ENCODE data around the gene GTF3C4.

GTF3C4 gene

DNA sequence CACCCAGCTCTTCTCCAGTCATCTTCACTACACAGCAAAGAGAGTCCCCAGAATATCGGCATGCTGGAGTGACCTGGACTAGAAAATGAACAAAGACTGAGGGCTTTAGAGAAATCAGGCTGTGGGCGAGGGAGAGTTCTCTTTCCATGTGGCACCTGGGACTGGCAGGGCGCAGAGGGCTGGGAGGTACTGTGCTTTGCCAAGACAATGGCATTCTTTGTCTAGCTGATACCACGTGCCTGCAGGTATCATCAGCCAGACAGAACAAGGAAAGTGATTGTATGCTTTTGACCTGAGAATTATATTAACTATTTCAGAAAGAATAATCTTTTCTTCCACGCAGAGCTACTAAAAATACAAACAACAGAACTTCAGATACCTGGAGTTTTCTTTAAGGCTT lies 30.9 kb upstream of the GTF3C4 start:
- Histone ChIP-seq H3K9me3 (no peaks in the 10 kb centered on the region), H3K4me3 (no peak overlapping the region), H3K36me3 (peaks cover 37 to 78% (median 69%) of the 10 kb centered on the region in 3 donors), H3K4me1 (no peaks in the 10 kb centered on the region), H3K27ac (no peak overlapping the region), H3K27me3 (no peaks in the 10 kb centered on the region)
- no peak for DNase-seq
- intact Hi-C loops (cut with DNase I; ENCODE audit: low total_unique reads): no loop called here
- TF ChIP-seq, protein P1, sequence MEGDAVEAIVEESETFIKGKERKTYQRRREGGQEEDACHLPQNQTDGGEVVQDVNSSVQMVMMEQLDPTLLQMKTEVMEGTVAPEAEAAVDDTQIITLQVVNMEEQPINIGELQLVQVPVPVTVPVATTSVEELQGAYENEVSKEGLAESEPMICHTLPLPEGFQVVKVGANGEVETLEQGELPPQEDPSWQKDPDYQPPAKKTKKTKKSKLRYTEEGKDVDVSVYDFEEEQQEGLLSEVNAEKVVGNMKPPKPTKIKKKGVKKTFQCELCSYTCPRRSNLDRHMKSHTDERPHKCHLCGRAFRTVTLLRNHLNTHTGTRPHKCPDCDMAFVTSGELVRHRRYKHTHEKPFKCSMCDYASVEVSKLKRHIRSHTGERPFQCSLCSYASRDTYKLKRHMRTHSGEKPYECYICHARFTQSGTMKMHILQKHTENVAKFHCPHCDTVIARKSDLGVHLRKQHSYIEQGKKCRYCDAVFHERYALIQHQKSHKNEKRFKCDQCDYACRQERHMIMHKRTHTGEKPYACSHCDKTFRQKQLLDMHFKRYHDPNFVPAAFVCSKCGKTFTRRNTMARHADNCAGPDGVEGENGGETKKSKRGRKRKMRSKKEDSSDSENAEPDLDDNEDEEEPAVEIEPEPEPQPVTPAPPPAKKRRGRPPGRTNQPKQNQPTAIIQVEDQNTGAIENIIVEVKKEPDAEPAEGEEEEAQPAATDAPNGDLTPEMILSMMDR (IDR thresholded peaks at IDR 0.05): no peak

DNA sequence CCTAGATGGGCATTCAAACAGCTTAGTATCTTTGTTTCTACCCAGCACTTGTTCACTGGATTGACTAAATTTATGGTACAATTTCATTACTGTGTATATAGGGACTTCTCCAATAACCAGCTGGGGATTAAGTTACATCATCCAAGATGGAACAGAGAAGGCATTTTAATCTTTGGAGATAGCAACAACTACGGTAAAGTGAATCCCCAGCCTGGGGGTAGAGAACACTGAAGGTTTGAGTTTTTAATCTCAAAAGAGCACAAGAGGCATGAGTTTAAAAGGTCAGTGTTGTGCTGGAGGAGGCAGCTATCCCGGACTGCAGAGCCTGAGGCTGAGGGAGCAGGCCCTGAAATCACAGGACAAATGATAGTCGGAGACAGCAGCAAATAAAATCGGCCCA lies 29.0 kb upstream of the GTF3C4 start:
- Histone ChIP-seq H3K9me3 (no peaks in the 10 kb centered on the region), H3K4me3 (no peak overlapping the region), H3K4me1 (no peaks in the 10 kb centered on the region), H3K36me3 (peaks cover 56 to 88% (median 85%) of the 10 kb centered on the region in 3 donors), H3K27ac (no peak overlapping the region), H3K27me3 (no peaks in the 10 kb centered on the region)
- DNase-seq: no peak
- TF ChIP-seq, protein P1 (IDR thresholded peaks at IDR 0.05): no peak
- intact Hi-C loops (cut with DNase I; ENCODE audit: low total_unique reads): no loop called here

DNA sequence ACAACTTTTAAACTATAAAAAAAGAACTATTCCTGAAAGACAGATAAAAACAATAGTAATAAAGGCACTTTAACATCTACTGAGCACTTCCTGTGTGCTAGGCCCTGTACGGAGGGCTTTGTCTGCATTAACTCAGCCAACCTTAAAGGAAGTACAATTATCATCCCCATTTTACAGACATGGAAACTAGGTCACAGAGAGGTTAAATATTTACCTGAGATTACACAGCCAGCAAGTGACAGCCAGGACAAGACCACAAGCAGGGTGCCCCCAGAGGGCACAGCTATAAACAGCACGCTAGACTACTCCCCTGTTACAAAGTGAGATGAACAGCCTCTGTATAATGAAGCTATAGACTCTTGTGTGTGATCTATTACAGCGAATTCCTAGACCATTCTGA lies 26.0 kb upstream of the GTF3C4 start:
- TF ChIP-seq, protein P1 (IDR thresholded peaks at IDR 0.05): no peak
- intact Hi-C loops (cut with DNase I; ENCODE audit: low total_unique reads): no loop called here
- H3K36me3 ChIP-seq: peaks cover 74 to 91% (median 83%) of the 10 kb centered on the region in 3 donors
- H3K27me3 ChIP-seq: no peaks in the 10 kb centered on the region
- DNase-seq: no peak
- H3K4me1 ChIP-seq: no peaks in the 10 kb centered on the region
- H3K9me3 ChIP-seq: no peaks in the 10 kb centered on the region
- H3K4me3 ChIP-seq: no peak overlapping the region
- H3K27ac ChIP-seq: no peak overlapping the region

DNA sequence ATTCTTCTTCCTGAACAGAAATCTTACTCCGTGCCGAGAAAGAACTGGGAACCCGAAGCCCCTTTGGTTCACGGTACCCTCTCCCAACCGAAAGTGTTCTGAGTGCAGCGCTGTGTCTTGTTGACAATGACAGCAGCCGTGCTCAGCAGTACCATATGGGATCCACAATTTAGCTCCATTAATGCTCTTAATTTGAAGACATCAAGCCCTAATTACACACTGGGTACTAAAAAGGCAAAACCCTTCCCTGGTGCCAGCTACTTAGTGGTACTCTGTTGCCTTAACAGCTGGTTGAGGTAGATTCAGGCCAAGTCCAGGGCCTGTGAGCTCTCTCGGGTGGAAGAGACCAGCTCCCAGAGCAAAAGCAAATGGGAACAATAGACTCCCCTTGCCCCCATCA lies 25.0 kb upstream of the GTF3C4 start:
- peaks cover 77 to 92% (median 87%) of the 10 kb centered on the region in 3 donors for H3K36me3 ChIP-seq
- no peak overlapping the region for H3K4me3 ChIP-seq
- no peak for DNase-seq
- no peaks in the 10 kb centered on the region for H3K9me3 ChIP-seq
- H3K27ac ChIP-seq: no peak overlapping the region
- intact Hi-C loops (cut with DNase I; ENCODE audit: low total_unique reads): no loop called here
- H3K4me1 ChIP-seq: no peaks in the 10 kb centered on the region
- TF ChIP-seq, protein P1 (IDR thresholded peaks at IDR 0.05): no peak
- no peaks in the 10 kb centered on the region for H3K27me3 ChIP-seq

DNA sequence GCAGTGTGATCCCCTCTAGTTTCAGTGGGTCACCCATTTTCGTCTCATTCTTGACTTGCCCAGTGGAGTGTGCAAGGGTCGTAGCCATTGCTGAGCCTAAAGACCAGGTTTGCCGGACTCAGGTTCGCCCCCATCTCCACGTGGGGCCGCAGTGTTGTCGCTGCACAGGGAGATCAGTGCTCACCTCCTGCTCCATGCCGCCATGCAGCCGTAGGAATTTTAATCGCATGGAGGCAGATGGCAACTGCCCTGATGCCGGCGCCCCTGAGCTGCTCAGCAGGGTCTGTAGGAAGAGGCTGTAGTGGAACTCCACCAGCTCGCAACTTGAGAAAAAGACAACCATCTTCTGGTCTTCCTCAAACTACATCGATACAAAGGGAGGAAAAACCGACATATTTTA lies 24.6 kb upstream of the GTF3C4 start:
- no peak overlapping the region for H3K4me3 ChIP-seq
- no peaks in the 10 kb centered on the region for H3K9me3 ChIP-seq
- H3K4me1 ChIP-seq: no peaks in the 10 kb centered on the region
- DNase-seq: no peak
- TF ChIP-seq, protein P1 (IDR thresholded peaks at IDR 0.05): no peak
- H3K36me3 ChIP-seq: peaks cover 77 to 92% (median 87%) of the 10 kb centered on the region in 3 donors
- no peaks in the 10 kb centered on the region for H3K27me3 ChIP-seq
- no peak overlapping the region for H3K27ac ChIP-seq
- intact Hi-C loops (cut with DNase I; ENCODE audit: low total_unique reads): no loop called here

DNA sequence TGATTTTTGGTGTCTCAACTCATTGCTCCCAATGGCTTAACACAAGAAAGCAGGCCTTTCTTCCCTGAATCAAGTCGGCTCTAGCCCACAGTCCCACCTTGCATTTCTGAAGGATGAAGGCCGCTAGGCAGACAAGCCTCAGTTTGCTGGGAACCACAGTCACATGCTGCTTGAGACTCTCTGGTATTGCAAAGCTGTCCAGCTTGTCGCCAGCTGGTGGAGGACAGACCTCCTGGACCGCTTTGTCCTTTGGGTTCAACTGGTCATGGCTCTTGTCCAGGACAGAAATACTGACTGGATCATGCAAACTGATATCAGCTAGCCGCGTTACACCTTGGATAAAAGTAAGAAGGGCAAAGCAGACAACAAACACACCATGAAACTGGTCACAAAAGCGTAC lies 23.5 kb upstream of the GTF3C4 start:
- H3K4me1 ChIP-seq: no peaks in the 10 kb centered on the region
- no peaks in the 10 kb centered on the region for H3K9me3 ChIP-seq
- peaks cover 70 to 90% (median 87%) of the 10 kb centered on the region in 3 donors for H3K36me3 ChIP-seq
- DNase-seq: no peak
- no peaks in the 10 kb centered on the region for H3K27me3 ChIP-seq
- intact Hi-C loops (cut with DNase I; ENCODE audit: low total_unique reads): no loop called here
- H3K27ac ChIP-seq: no peak overlapping the region
- TF ChIP-seq, protein P1 (IDR thresholded peaks at IDR 0.05): no peak
- no peak overlapping the region for H3K4me3 ChIP-seq
